Glutamatergic neuron (in vitro differentiated cells): ENCODE data around the gene ADORA1. TPM values are rescaled to one million over a fixed set of nuclear protein-coding genes. Genes with fewer than 3 reads are reported as not detected.
A peak's percentile ranks its signal among the peaks of the same experiment; 100 is the strongest.

Source experiments
- DNase-seq: peaks from one replicate; pipeline ENCODE4 v3.0.0; 2022
- H3K27ac Mint-ChIP-seq: one replicate; pipeline ENCODE4 v1.8.0; 2020; ENCODE audit warnings: mild to moderate bottlenecking, mixed read lengths, inconsistent platforms; ENCODE audit not compliant: unreplicated experiment
- H3K27me3 Mint-ChIP-seq: one replicate; pipeline ENCODE4 v1.8.0; 2020; ENCODE audit warnings: mild to moderate bottlenecking, moderate library complexity, mixed read lengths, inconsistent platforms; ENCODE audit not compliant: unreplicated experiment
- H3K36me3 Mint-ChIP-seq: one replicate; pipeline ENCODE4 v1.8.0; 2020; ENCODE audit warnings: mild to moderate bottlenecking, mixed read lengths, inconsistent platforms; ENCODE audit not compliant: unreplicated experiment
- H3K4me1 Mint-ChIP-seq: one replicate; pipeline ENCODE4 v1.8.0; 2020; ENCODE audit warnings: mild to moderate bottlenecking, low read depth, mixed read lengths, inconsistent platforms; ENCODE audit not compliant: unreplicated experiment
- H3K4me3 Mint-ChIP-seq: one replicate; pipeline ENCODE4 v1.8.0; 2020; ENCODE audit warnings: mild to moderate bottlenecking, mixed read lengths, inconsistent platforms; ENCODE audit not compliant: unreplicated experiment
- H3K9me3 Mint-ChIP-seq: one replicate; pipeline ENCODE4 v1.8.0; 2020; ENCODE audit warnings: mild to moderate bottlenecking, moderate library complexity, mixed read lengths, inconsistent platforms; ENCODE audit not compliant: unreplicated experiment
- CTCF ChIP-seq: fragments of 200-600 bp; sonication (generic); IDR thresholded peaks from one replicate; pipeline ENCODE4 v1.5.0; 2021; ENCODE audit not compliant: partially characterized antibody, unreplicated experiment
- total RNA-seq: library from RNA; stranded (reverse); fragmentation: NEBNext Ultra II Directional; extraction: Animal tissue kit (Norgen Biotek cat#: 25700); gene quantifications from one replicate; pipeline ENCODE4 v1.2.1, GENCODE V29; 2021; ENCODE audit not compliant: unreplicated experiment

The ADORA1 gene
- total RNA-seq, 1 donor from 2014 or later, result 1.2 TPM

- Mint-ChIP-seq H3K27ac (no peak overlapping the region), H3K36me3 (no peaks in the 10 kb centered on the region), H3K4me3 (no peak overlapping the region), H3K4me1 (peaks cover 15% of the 10 kb centered on the region), H3K27me3 (peaks cover 13% of the 10 kb centered on the region), H3K9me3 (peaks cover 4% of the 10 kb centered on the region)
- no peak for TF ChIP-seq CTCF
- no peak for DNase-seq
These were observed 45.6 kb downstream of the ADORA1 start for GRCh38 chr1:203173011-203173555.

GRCh38 chr1:203173566-203173965 is 46.0 kb downstream of the ADORA1 start:
- no peak for TF ChIP-seq CTCF
- Mint-ChIP-seq H3K9me3 (peaks cover 6% of the 10 kb centered on the region), H3K4me3 (peak overlapping the region; percentile 38), H3K4me1 (peaks cover 17% of the 10 kb centered on the region), H3K27ac (peak overlapping the region; percentile 43), H3K27me3 (peaks cover 13% of the 10 kb centered on the region), H3K36me3 (no peaks in the 10 kb centered on the region)
- DNase-seq, result peak; percentile 64

GRCh38 chr1:203174324-203174985 is 46.9 kb downstream of the ADORA1 start:
- Mint-ChIP-seq H3K4me1 (peaks cover 19% of the 10 kb centered on the region), H3K27ac (no peak overlapping the region), H3K36me3 (no peaks in the 10 kb centered on the region), H3K9me3 (peaks cover 8% of the 10 kb centered on the region), H3K27me3 (peaks cover 11% of the 10 kb centered on the region), H3K4me3 (no peak overlapping the region)
- TF ChIP-seq CTCF, result no peak
- no peak for DNase-seq

GRCh38 chr1:203175237-203175826 is 47.8 kb downstream of the ADORA1 start, which contains the start of gene MYBPH:
MYBPH (minus strand) TSS chr1:203175826; CDS start chr1:203175755, 71 bp downstream.
- Mint-ChIP-seq H3K27me3 (peaks cover 10% of the 10 kb centered on the region), H3K9me3 (peaks cover 10% of the 10 kb centered on the region), H3K36me3 (no peaks in the 10 kb centered on the region), H3K4me1 (peaks cover 19% of the 10 kb centered on the region), H3K27ac (peak within 1 kb of the TSS; percentile 8), H3K4me3 (no peak within 1 kb of the TSS)
- no peak for TF ChIP-seq CTCF
- no peak for DNase-seq

GRCh38 chr1:203175827-203176241 is 48.3 kb downstream of the ADORA1 start:
- H3K36me3 Mint-ChIP-seq, result no peaks in the 10 kb centered on the region
- TF ChIP-seq CTCF, result no peak
- no peak overlapping the region for H3K27ac Mint-ChIP-seq
- peaks cover 11% of the 10 kb centered on the region for H3K27me3 Mint-ChIP-seq
- peaks cover 22% of the 10 kb centered on the region for H3K4me1 Mint-ChIP-seq
- no peak overlapping the region for H3K4me3 Mint-ChIP-seq
- DNase-seq, result no peak
- H3K9me3 Mint-ChIP-seq, result peaks cover 10% of the 10 kb centered on the region
